Left renal cortex interstitium (tissue), 4 donors: ENCODE results near the gene CACNA2D3. TPM values are rescaled to one million over a fixed set of nuclear protein-coding genes. Genes with fewer than 3 reads are reported as not detected.
"Not testable (repeated sequence)": the region's sequence is repeated elsewhere in the genome, so short reads cannot be mapped to it uniquely, and the experiment has no call there.

Experiments used
- DNase-seq, 4 donors: peaks; one replicate each; pipeline ENCODE4 v3.0.0-alpha.2; 2013; ENCODE audit warnings: low read depth in 4 of 4, low spot score in 2 of 4, missing footprints in 1 of 4
- polyA plus RNA-seq, 4 donors: library from polyadenylated mRNA; unstranded; fragments of 120-200 nt; gene quantifications; one replicate each; pipeline ENCODE4 v1.2.1, GENCODE V29; 2013; ENCODE audit not compliant: insufficient read length in 4 of 4

CACNA2D3 gene
- polyA plus RNA-seq = 1 to 10 TPM; 1.2 to 2.1 (median 1.5) TPM

DNA sequence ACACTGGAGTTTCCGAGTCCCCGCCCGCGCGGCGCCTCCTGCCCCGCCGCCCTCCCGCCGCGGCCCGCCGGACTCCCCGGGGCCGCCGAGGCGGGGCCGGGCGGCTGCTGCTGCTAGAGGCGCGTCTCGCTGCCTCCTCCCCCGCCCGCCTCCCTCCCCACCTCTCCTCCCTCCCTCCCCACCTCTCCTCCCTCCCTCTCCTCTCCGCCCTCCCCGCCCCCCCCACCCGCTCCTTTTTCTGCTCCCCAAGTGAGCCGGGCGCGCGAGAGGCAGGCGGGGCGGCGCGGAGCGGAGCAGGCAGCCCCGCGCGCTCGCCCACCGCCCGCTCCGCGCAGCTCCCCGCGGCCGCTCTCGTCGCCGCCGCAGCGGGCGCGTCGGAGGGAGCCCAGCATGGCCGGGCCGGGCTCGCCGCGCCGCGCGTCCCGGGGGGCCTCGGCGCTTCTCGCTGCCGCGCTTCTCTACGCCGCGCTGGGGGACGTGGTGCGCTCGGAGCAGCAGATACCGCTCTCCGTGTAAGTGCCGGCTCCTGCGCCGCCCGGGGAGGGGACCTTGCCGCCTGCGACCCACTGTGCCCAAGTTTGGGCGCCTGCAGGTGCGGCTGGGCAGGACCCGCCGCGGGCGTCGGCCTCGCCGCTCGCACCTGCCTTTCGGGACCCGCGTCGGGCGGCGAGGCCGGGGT lies at the start of gene CACNA2D3:
TSS of gene CACNA2D3 (plus strand) at position 229 of the 679 bp plus-strand sequence.
- DNase-seq = no peak

DNA sequence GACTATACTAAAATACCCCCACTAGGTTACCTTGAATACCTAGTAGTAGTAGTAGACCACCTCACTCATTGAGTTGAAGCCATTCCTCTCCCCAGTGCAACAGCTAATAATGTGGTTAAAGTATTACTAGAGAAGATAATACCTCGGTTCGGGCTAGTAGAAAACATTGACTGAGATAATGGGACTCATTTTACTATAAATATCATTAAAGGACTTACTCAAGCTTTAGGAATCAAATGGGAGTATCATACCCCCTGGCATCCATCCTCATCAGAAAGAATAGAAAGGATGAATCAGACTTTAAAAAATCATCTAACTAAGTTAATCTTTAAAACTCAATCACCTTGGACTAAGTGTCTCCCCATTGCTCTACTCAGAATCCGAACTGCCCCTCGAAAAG lies 49.0 kb upstream of the CACNA2D3 start:
- DNase-seq = no peak

DNA sequence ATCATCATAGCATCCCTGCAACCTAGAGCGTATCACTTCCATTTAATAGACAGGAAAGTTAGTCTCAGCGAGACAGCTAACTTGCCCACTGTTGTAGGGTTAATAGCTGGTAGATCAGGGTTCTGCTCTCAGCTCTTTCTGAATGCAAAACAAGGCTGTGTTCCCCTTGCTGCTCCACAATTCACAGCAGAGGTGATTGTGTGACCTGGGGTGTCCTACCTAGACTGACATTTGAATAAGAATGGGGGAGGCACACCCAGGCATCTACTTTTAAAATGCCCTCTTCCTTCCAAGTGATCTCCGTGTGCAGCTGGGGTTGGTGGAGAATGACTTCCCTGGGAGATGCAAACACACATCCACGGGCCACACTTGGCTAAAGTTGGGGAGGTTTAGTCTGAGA lies 43.0 kb upstream of the CACNA2D3 start:
- no peak for DNase-seq

DNA sequence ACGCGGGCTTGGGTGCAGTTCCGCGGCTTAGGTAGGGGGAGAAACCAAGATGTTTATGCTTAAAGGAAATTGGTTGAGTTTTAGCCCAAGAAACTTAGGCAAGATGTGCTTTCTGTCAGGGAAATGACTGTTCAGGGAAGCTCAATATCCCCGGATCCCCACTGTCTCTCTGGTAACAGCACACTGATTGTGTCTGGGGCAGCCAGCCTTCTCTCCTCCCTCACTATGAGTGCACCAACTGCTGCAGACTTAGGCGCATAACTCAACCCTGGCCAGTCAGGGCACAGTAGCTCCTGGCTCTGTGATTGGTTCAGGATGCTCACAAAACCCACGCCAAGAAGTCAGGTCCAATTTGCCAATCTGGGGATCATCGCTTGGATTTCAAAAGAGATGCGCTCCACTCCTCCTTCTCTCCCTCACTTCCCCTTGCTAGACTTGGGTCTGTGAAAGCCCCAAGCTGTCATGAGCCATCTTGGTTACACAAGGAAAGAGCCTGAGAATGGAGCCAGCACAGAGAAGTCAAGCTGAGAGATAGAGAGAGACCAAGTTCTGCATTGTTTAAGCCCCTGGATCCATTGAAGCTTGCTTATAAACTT lies 42.5 kb upstream of the CACNA2D3 start:
- no peak for DNase-seq

DNA sequence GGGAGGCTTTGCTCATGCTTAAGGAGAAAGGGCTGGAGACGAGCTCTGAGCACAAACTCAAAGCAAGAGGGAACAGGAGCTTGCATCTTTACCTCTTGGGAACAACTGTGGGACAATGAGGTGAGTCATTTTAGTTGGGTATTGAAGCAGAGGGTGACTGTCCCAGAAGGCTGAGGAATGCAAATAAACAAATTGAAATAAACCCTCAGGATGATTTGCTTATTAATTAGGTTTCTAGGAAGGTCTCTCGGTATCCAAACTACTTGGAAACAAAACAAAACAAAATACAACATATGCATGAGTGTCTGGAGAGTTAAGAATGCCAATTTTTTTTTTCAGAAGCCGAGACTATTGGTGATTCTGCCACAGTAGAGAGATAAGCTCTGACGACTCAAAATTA lies 38.4 kb upstream of the CACNA2D3 start:
- DNase-seq = no peak

DNA sequence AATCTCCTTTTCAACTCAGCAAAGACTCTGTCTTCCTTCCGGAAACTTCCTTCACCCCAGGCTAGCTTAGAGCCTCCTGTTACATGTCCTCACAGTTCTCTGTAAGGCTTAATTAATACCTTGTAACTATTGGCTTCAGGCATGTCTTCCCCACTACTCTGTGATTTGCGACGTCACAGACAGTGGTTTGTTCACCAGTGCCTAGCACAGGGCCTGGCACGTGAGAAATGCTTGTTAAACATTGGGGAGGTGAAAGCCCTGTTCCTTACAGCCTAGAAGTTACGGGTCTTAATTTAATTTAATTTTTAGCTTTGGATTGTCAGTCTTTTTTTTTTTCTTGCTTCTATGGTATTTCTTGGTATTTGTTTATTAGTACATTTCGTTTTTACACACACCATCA lies 36.4 kb upstream of the CACNA2D3 start:
- no peak for DNase-seq

DNA sequence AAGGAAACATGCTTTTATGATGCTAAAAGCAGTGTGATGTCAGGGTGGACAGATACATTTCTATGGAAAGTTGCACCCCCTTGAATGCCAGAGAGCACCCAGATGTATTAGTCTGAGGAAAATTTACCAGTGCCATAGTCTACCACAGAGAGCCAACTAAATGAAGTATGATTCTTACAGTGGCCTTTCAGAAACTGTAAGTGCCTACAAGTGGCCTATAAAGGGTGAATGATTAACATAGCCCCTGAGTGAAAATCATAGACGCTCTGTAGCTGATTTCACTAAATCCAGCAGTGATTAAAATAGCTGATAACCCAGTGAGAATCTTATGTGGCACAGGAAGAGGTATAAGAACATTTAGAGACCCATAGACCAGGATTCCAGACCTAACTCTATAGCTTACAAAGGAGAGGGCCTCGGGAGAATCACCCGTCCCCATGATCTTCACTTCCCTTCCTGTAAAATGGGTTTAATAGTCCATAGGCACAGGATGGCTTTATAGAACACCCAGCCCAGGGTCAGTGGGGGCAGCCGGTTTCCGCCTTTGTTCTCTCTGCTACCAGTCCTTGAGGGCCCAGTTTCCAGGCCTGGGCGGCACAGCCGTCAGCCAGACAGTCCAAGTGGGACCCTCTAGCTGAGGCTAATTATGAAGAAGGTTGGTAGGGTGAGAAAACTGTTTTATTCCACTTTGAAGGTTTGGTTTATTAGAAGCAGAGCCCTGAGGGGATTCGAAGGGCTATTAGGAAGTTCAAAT lies 35.5 kb upstream of the CACNA2D3 start:
- DNase-seq = no peak

DNA sequence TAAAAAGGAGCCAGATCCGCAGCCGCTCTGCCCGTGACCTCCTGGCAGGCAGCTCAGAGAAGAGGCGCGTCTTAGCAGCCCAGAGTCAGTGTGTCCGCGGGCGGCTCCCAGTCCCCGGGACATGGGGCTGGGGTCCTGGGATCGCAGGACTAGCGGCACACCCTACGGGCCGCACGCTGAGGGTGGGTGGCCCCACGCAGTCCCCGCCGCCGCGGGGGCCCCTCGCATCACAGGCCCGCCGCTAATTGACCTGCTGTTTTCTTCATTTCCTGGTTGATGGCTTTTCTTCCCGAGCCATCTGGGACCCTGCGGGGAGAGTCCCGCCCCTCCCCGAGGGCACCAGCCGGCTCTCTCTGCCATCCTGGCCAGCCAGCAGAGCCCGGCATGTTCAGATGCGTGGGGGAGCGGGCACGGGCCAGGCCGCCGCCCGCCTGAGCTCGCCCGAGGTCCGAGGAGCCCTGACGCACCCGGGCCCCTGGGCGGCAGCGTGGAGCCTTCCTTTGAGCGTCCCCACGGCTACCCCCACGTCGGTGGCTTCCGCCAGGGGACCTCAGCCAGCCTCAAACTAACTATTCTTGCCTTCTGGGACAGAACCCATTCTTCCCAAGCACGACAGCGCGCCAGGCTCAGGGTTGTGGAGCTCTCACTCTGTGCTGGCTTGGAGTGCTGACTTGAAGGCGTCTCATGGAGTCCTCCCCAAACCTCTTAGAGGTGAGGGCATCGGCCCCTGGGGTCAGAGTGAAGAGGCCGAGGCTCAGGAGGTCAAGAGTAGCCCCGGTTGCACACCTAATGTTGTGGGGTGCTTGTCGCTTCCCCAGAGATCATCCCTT lies 34.6 kb upstream of the CACNA2D3 start:
- DNase-seq = no peak

DNA sequence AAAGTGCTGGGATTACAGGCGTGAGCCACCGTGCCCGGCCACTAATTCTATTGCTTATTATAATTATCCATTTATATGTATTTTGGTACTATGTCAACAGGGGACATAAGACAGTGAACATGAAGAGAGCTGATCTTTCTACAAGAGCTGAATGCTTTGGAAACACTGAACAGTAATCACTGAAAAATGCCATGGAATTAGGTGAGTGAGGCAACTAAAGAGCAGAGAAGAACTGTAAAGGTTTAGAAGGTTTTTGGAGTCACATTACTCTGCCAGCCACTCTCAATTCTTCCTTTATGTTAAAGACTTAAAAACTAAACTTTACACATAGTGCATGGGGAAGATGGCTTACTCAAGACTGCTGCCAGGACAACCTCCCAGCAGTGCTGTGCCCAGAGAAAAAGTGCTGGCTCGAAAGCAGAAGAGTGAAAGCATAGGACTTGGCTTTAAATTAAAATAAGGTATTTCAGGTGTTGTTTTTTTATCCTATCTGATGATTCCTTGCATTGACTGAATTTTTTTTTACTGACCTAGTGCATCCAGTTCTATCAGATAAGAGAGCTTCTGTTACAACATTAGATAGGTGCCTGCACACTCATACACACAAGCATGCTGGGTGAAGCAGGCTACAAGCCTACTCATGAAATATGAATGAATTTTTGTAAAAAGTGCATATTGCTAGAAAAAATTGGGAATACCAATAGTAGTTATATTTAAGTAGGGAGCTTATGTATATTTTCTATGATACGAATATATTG lies 28.7 kb upstream of the CACNA2D3 start:
- no peak for DNase-seq

DNA sequence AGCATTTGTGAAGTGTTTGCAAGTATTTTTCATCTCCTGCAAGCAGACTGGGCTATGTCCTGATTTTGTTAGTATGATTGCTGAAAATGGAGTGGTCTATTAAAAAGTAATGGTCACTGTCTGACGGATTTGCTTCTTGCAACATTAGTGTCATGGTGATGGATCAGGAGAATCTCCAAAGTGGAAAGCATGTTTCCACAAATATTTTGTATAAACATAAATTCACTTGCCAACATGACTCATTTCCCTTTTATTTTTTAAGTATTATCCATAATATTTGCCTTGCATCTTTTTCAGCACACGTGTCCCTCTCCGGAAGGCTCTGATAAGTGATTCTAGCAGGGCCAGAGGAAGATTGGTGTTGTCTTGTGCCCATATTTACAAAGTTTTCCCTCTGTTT lies 27.4 kb upstream of the CACNA2D3 start:
- DNase-seq = no peak

DNA sequence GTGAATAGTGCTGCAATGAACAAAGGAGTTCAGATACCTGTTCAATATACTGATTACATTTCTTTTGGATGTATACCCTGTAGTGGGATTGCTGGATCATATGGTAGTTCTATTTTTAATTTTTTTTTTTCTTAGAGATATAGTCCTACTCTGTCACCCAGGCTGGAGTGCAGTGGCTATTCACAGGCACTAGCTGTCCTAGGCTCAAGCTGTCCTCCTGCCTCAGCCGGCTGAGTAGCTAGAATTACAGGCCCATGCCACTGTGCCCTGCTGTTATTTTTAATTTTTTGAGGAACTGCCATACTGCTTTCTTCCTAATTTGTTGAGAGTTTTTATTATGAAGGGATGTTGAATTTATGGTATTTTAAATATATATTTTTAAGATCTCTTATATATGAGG lies 23.0 kb upstream of the CACNA2D3 start:
- DNase-seq = no peak

DNA sequence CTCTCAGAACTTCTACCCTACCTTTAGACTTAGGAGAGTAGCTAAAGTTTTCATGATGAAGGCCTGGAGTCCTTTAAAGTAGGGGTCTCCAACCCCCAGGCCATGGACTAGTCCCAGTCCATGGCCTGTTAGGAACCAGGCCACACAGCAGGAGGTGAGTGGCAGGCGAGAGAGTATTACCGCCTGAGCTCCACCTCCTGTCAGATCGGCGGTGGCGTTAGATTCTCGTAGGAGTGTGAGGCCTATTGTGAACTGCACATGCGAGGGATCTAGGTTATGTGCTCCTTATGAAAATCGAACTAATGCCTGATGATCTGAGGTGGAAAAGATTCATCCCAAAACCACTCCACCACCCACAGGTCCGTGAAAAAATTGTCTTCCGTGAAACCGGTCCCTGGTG lies 18.3 kb upstream of the CACNA2D3 start:
- DNase-seq = no peak

DNA sequence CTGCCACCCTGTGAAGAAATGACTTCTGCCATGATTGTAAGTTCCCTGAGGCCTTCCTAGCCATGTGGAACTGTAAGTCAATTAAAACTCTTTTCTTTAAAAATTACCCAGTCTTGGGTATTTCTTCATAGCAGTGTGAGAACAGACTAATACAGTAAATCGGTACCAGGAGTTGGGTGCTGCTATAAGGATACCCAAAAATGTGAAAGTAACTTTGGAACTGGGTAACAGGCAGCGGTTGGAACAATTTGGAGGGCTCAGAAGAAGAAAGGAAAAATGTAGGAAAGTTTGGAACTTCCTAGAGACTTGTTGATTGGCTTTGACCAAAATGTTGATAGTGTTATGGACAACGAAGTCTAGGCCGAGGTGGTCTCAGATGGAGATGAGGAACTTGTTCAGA lies 6.2 kb upstream of the CACNA2D3 start:
- not testable (repeated sequence) for DNase-seq

DNA sequence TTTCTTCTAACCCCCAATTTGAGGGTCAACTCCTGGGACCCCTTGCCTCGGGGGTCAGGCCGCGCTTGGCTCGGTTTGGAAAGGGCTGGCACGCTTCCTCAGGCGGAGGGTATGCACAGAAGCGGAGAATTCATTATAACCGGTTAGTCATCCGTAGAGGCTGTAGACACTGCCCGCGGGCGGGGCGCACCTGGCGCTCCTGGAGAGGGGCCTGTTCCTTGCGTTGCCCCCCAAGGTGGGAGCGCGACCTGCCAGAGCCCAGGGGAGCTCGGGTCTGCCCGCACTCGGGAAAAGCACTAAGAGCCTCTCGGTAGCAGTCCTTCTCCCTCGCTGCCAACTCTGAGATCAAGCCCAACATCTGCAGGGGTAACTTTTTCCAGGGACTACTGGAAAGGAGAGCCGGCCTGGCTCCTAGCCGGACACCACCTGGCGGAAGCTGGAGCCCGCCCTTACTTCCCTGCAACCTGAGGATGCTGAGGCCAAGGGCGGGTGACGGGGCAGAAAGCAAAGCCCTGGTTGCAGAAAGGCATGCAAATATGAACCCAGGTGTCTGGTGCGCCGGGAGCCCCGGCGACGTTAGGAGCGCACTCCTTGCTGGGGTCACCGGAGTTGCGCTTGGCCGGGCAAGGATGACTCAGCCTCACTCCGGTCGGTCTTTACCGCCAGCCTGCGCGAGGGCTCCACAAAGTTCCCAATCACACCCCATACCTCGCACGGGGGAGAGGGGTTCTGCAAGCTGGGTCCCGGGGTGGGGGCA lies 1.5 kb upstream of the CACNA2D3 start:
- DNase-seq = no peak

DNA sequence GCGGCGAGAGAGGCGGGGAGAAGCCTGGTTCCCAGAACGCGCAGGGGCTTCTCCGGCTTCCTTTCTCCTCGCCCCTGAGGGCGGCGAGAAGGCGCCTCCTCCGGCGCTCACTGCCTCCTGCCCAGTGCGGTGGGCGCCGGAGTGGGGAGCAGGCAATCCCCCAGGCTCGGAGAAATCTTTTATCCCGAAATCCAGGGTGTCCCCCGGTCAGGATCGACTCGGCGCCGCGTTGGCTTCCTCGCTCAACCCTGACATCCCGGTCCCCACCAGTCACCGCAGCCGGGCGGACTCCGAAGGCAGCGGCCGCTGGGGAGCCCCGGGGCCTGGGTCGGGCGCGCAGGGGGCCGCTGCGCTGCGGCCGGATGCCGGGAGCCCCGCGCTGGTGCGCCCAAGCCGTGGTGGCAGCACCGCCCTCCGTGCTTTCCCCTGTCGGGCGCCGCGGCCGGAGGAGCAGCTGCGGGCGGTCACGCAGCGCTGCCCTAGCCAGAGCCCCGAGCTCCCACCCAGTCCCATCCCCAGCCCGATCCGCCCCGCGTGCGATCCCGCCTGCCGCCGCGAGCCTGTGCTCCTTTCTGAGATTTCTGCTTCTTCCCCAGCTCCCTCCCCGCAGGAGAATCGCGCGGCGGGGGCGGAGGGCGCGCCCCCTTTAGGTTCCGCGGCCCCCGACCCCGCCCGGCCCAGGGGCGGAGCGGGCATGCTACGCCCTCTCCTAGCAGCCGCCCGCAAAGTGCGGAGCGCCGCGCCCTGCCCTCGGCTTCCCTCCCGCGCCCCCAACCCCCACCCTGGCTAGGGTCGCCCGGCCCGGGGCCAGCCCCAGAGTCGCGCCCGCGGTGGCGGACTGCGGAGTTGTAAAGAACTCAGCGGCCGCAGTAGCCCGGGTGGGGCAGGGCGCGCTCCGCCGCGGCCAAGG lies 683 bp upstream of the CACNA2D3 start:
- no peak for DNase-seq

DNA sequence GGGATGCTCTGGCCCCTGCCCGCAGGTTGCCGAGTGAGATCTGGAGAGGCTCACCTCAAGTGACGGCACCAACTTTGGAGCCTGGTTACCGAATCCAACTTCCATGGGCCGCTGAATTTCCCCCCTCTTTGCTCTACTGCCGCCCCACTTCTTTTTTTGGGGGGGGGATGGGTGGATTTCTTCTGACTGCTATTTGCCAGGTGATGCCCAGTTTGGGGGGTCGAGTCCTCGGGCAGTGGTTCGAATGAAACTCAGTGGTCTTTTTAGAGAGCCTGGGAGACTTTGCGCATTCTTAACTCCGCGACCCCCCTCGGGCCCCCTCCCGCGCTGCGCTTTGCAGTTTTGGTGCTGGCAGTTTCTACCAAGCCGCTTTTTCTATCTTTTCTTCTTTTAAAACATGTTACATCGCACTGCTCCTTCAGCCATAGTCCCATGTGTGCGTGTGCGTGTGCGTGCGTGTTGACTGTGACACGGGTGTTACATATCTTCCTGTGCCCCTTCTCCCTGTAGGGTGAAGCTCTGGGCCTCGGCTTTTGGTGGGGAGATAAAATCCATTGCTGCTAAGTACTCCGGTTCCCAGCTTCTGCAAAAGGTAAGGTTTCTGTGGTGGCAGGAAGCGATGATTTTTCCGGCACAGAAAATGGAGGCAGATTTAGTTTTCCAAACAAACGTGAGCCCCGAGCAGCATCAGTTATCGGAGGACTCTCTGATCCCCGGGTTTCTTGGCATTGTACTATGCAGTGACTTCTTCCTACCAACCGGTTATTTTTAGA lies 837 bp downstream of the CACNA2D3 start:
- DNase-seq = no peak

DNA sequence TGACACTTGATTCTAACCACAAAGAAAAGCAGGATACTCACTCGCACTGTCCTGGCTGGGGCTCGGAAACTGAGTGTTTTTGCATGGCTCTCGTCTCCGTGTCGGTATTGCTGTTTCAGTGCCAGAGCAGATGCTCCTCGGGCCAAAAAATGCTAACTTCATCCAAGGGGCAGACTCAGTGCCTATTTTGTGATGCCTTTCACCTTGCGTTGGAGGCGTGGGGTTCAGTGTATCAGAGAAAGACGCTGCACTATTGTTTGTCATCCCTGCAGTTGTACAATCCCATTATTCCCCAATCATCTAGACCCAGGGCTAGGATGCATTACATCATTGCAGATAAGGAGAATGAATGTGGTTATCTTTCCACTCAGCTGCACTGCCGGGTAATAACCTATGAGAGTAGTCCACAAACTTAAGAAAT lies 1.4 kb downstream of the CACNA2D3 start:
- no peak for DNase-seq

DNA sequence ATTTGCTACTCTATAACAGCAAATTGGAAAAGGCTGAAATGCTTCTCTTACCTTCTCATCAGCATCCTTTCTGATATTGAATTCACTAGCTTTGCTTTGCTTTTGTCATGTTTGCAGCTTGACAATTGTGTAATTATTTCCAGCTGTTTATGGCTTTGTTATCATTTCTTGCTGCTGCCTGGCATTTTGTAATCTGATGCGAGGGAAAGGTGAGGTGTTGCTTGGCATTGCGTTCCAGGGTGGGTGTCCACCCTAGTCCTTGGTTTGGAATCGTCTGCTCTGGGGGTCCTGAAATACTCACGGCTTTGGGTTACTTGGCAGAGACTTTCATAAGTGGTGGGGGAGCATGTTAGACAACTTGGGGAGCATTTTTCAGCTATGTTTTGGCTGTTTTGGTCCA lies 2.9 kb downstream of the CACNA2D3 start:
- DNase-seq = no peak
